ENCODE results near the gene ULK3. TPM values are rescaled to one million over a fixed set of nuclear protein-coding genes. Genes with fewer than 3 reads are reported as not detected.

Gene ULK3
- total RNA-seq, 1 experiment from 2014 or later, result 48.4 TPM

- no peak for TF ChIP-seq CTCF (IDR thresholded peaks at IDR 0.05 in 2 of 3, conservative IDR thresholded peaks at IDR 0.05 in 1 of 3; ENCODE audit: borderline replicate concordance in 1 of 3, insufficient read depth in 1 of 3, low read depth in 2 of 3, low read length in 2 of 3)
Observed at GRCh38 chr15:74807282-74807681, 35.7 kb downstream of the ULK3 start (continued).

- RAD21 ChIA-PET (ENCODE audit: low non-redundant PET in 1 of 2, low total read pairs in 2 of 2, uncharacterized antibody in 2 of 2, unreplicated experiment in 2 of 2), result no interaction called here
- H3K9me3 ChIP-seq (ENCODE audit: control insufficient read depth in 1 of 2, insufficient read depth in 1 of 2, low read depth in 1 of 2, low read length in 2 of 2), result no peaks in the 10 kb centered on the region
- no peak overlapping the region for H3K27ac ChIP-seq (ENCODE audit: low read depth, low read length)
- H3K4me2 ChIP-seq (ENCODE audit: low read length), result no peak overlapping the region
- TF ChIP-seq ATF3 (IDR thresholded peaks at IDR 0.05), result no peak
- TF ChIP-seq ZNF274 (IDR thresholded peaks at IDR 0.05; ENCODE audit: low read depth, low read length), result no peak
- TF ChIP-seq CTCF (IDR thresholded peaks at IDR 0.05 in 2 of 3, conservative IDR thresholded peaks at IDR 0.05 in 1 of 3; ENCODE audit: borderline replicate concordance in 1 of 3, insufficient read depth in 1 of 3, low read depth in 2 of 3, low read length in 2 of 3), result no peak
- TF ChIP-seq ZBTB33 (IDR thresholded peaks at IDR 0.05; ENCODE audit: extremely low read depth, insufficient replicate concordance, low read length), result no peak
- TF ChIP-seq REST (IDR thresholded peaks at IDR 0.05; ENCODE audit: low read depth), result no peak
- no peak for TF ChIP-seq JUND (IDR thresholded peaks at IDR 0.05)
- no peaks in the 10 kb centered on the region for H3K27me3 ChIP-seq (ENCODE audit: insufficient read depth, low read length)
- no peak for DNase-seq (ENCODE audit: low read depth, low spot score)
- CTCF ChIA-PET, result interaction anchor here (0.8 to 1.1 kb wide), 2 partner anchors 17 to 34 kb away, joined by 3 to 4 read pairs; no protein-coding TSS in a partner anchor
- no peak for ATAC-seq
- BruUV-seq (replicated peaks), result no TSS peak
- peaks cover 7 to 25% of the 10 kb centered on the region in 2 experiments; a peak in 3 of 4 replicates for H3K4me1 ChIP-seq (ENCODE audit: control insufficient read depth in 1 of 2, insufficient read depth in 2 of 2, low read length in 2 of 2)
- peaks cover 13 to 23% of the 10 kb centered on the region in 2 experiments; a peak in 3 of 4 replicates for H3K36me3 ChIP-seq (ENCODE audit: control insufficient read depth in 1 of 2, insufficient read depth in 2 of 2, low read length in 2 of 2)
- intact Hi-C loops (cut with micrococcal nuclease), result no loop called here
- no peaks in the 10 kb centered on the region for H3K79me2 ChIP-seq (ENCODE audit: insufficient read depth, low read length)
- H4K20me1 ChIP-seq (ENCODE audit: insufficient read depth), result no peaks in the 10 kb centered on the region
- H2AFZ ChIP-seq (ENCODE audit: low read depth, low read length, poor library complexity, severe bottlenecking), result no peak overlapping the region
- H3K9me2 ChIP-seq (ENCODE audit: insufficient read depth), result no peaks in the 10 kb centered on the region
- no peak overlapping the region for H3K4me3 ChIP-seq (replicated peaks in 1 of 2; ENCODE audit: low read depth in 1 of 2, low read length in 2 of 2)
- H3K9ac ChIP-seq (ENCODE audit: low read length), result no peak overlapping the region
- POLR2A ChIA-PET, result no interaction called here
Observed at GRCh38 chr15:74804935-74805334, 38.0 kb downstream of the ULK3 start.
